A673 (cell line): ENCODE data around the gene NCOA3.

ENCODE experiments used
- CTCF ChIP-seq: fragments of 300-800, 200-600 bp; sonication (generic); conservative IDR thresholded peaks from 2 replicates; pipeline ENCODE4 v1.5.1; 2017; ENCODE audit warnings: low read depth, mild to moderate bottlenecking, antibody characterized with exemption, low read length, moderate library complexity, mixed read lengths
- EZH2 ChIP-seq: fragments of 200-600 bp; sonication (generic); IDR thresholded peaks from 2 replicates; pipeline ENCODE4 v1.6.1; 2017; ENCODE audit warnings: borderline replicate concordance, low read depth, mild to moderate bottlenecking, mixed read lengths, antibody characterized with exemption, low read length; ENCODE audit not compliant: poor library complexity, severe bottlenecking

- TF ChIP-seq CTCF: no peak
- TF ChIP-seq EZH2: no peak
Measured at GRCh38 chr20:47700327-47700726, 198.6 kb downstream of the NCOA3 start.
